MV-4-11 (cell line): ENCODE measurements around the gene FNBP1L.

Experiments used
- DNase-seq: peaks from one replicate; lab custom pipeline; 2025; lab: John Stamatoyannopoulos, UW

The FNBP1L gene

GRCh38 chr1:93592551-93592949, 144.6 kb downstream of the FNBP1L start:
- DNase-seq, result no peak

- no peak for DNase-seq
These were observed 146.1 kb downstream of the FNBP1L start for GRCh38 chr1:93593854-93594602.

GRCh38 chr1:93594603-93594880, 146.6 kb downstream of the FNBP1L start:
- no peak for DNase-seq

- no peak for DNase-seq
These were observed 147.3 kb downstream of the FNBP1L start for GRCh38 chr1:93595266-93595665.

- no peak for DNase-seq
These were observed 147.8 kb downstream of the FNBP1L start for GRCh38 chr1:93595743-93596142.

GRCh38 chr1:93596329-93597089, 148.6 kb downstream of the FNBP1L start:
- no peak for DNase-seq

GRCh38 chr1:93597709-93598108, 149.8 kb downstream of the FNBP1L start:
- no peak for DNase-seq

GRCh38 chr1:93598396-93598795, 150.5 kb downstream of the FNBP1L start:
- no peak for DNase-seq

GRCh38 chr1:93598861-93599439, 151.0 kb downstream of the FNBP1L start:
- no peak for DNase-seq

GRCh38 chr1:93599479-93599878, 151.6 kb downstream of the FNBP1L start:
- no peak for DNase-seq

GRCh38 chr1:93600663-93601062, 152.7 kb downstream of the FNBP1L start:
- DNase-seq, result no peak

GRCh38 chr1:93601686-93602085, 153.8 kb downstream of the FNBP1L start:
- no peak for DNase-seq

- DNase-seq, result no peak
These were observed 154.2 kb downstream of the FNBP1L start for GRCh38 chr1:93602101-93602500.

GRCh38 chr1:93603106-93603505, 155.2 kb downstream of the FNBP1L start:
- DNase-seq, result no peak

GRCh38 chr1:93603601-93604000, 155.7 kb downstream of the FNBP1L start:
- no peak for DNase-seq
